Stimulated activated naive CD4-positive, alpha-beta T cell (primary cell): ENCODE results near the gene COL5A1.

ENCODE experiments used
- DNase-seq, 6 experiments: peaks; one replicate each; lab custom pipeline; 2025; lab: John Stamatoyannopoulos, UW

The COL5A1 gene

DNA sequence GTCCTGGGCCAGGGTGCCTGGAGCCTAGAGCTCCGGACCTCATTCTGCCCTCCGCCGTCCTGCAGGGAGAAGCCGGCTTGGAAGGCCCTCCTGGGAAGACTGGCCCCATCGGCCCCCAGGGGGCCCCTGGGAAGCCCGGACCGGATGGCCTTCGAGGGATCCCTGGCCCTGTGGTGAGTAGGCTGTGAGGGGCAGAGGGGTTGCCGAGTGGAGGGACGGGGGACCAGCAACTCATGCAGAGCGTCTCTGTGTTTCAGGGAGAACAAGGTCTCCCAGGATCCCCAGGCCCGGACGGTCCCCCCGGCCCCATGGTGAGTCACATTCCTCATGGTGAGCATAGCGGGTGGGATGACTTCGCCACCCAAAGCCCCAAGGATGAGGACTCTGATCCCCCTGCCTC lies 177.0 kb downstream of the COL5A1 start:
- no peak for DNase-seq

DNA sequence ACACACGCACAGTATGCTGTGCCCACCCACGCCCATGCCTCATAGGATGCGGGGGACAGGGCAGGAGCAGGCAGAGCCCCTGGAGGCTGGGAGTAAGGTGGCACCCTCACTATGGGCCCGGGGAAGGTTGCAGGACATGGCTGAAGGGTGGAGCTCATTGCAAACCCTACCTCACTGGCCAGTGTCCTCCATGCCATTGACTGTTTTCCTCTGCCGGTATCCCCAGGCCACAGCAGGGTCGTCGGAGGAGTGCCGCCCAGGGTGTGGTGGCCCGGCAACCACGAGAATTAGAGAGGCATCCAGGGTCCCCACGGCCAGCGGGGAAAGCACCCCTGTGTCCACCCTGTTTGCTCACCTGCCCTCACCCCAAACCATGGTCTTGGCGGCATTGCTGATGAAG lies 179.3 kb downstream of the COL5A1 start:
- DNase-seq, result no peak

DNA sequence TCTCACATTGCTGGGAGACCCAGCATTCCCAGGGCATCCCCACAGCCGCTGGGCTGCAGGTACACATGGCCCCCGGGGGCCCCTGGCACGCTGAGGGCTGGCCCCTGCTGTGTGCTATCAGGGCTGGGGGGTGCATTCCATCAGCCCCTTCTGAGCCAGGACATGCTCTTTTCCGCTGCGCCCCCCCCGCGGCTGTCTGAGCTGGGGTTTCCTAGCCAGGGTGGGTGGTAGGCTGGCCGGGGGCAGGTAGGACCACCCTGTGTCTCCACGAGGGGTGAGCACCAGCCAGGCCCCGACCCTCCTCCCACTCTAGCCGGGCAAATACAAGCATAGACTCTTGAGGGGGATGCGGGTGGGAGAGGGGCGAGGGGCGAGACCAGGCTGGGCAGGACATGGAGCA lies 180.9 kb downstream of the COL5A1 start:
- DNase-seq, result no peak

DNA sequence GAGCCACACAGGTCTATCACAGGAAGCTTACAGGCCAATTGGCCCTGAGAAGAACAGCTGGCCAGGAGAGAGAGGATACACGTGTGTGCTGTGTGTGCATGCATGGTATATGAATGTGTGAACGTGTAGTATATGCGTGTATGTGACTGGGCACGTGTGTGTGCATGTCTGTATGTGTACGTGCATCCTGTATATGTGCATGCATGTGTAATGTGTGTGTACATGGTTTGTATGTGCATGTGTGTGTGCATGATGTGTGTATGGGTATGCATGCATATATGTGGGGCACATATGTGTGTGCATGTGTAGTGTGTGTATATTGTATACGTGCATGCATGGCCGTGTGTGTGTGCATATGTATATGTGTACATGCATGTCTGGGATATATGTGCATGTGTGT lies 182.0 kb downstream of the COL5A1 start:
- no peak for DNase-seq

DNA sequence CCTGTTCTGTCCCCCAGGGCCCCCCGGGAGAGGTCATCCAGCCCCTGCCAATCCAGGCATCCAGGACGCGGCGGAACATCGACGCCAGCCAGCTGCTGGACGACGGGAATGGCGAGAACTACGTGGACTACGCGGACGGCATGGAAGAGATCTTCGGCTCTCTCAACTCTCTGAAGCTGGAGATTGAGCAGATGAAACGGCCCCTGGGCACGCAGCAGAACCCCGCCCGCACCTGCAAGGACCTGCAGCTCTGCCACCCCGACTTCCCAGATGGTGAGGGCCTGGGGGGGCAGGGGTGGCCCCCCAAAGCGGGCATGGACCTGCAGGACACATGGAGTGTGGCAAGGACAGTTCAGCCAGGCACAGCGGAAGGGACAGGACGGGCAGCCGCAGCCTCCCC lies 183.0 kb downstream of the COL5A1 start:
- DNase-seq, result no peak

DNA sequence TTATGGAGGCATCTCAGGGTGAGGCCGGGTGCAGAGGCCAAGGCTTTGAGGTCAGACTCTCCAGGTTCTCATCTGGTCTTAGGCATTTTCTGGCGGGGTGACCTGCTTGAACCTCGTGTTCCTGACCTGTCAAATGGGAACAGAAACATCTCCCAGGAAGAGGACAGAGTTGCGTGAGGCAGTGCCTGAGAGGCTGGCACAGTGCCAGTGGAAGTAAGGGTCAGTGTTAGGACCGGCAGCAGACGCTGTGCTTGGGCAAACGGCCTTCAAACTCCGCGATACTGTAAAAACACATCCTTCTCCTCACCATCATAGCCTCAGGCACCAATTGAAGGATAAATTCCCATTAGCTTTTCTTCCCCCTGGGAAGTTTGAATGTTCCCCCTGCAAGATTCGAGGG lies 183.4 kb downstream of the COL5A1 start:
- DNase-seq, result no peak

DNA sequence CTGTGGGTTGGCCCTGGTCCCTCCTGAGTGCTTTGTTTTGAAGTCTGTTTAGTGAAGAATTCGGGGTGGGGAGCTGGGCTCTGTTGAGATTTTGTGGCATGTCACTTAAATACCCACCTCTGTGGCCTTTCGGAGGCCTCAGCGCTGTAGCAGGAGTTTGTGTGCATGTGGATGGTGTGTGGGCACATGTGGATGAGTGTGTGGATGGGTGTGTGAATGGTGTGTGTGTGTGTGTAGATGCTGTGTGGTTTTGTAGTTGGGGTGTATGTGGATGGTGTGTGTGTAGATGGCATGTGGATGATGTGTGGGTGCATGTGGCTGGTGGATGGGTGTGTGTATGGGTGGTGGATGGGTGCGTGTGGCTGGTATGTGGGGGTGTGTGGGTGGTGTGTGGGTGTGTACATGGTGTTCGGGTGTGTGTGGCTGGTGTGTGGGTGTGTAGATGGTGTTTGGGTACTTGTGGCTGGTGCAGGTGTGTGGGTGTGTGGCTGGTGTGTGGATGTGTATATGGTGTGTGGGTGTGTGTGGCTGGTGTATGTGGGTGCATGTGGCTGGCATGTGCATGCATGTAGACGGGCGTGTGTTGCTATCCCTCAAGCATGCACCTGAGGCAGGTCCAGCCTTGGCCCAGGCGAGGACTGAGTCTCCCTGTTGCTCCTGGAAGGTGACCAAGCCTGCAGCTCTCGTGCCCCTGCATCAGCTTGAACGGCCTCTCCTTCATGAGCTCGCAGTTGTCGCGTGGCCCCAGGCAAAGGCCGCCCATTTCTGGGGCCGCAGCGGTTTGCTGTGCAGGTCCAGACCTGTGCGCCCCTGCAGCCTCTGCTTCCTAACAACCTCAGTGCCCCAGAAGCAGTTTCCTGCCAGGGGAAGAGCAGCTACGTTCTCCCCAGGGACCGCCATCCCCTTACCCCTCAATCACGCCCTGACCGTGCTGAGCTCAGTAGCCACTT lies 185.0 kb downstream of the COL5A1 start:
- no peak for DNase-seq

DNA sequence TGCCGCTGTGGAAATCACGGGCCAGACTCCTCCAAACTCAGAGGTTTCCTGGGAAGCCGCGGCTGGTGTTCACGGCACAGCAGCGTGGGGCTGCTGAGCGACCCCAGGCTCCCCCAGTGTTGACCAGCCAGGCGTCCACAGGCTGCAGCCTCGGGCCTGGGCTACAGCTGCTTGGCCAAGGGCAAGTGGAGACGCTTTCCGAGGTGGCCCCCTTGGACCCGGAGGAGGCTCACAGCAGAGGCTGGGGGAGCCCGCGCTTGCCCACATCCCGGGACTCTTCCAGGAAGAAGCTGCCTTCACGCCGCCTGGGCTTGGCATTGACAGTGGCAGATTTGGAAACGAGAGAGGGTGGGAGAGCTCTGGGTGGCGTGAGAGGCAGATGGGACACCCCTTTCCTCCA lies 186.0 kb downstream of the COL5A1 start:
- DNase-seq, result no peak

DNA sequence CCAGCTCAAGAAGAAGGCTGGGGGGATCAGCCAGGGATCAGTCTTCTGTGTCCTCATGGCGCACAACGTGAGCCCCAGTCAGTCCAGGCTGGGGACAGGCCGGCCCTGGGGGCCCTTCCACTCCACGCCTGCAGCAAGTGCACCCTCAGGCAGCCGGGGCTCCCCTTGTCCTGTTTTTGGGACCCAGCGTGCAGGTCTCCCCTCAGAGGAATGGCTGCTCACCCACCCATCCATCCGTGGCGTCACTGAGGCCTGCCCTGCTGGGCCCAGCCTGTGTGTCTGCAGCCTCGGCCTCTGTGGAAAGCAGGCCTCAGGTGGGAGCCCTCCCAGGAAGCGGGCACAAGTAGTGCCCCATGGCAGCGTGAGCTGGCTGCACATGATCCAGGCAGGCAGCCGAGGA lies 186.4 kb downstream of the COL5A1 start:
- no peak for DNase-seq

DNA sequence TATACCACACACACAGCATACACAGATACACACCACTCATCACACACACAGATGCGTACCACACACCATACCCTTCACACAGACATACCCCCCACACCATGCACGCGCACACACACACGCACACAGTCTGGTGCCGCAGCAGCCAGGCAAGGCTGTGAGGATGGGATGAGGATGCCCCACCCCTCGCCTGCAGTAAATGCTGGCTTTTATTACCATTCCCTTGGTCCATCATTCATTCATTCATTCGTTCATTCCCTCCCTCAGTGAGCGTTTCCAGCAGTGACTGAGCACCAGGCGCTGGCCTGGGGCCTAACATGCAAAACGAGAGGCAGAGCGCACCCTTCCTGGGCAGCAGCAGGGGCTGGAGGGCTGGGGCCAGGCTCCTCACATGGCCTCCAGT lies 187.3 kb downstream of the COL5A1 start:
- no peak for DNase-seq

DNA sequence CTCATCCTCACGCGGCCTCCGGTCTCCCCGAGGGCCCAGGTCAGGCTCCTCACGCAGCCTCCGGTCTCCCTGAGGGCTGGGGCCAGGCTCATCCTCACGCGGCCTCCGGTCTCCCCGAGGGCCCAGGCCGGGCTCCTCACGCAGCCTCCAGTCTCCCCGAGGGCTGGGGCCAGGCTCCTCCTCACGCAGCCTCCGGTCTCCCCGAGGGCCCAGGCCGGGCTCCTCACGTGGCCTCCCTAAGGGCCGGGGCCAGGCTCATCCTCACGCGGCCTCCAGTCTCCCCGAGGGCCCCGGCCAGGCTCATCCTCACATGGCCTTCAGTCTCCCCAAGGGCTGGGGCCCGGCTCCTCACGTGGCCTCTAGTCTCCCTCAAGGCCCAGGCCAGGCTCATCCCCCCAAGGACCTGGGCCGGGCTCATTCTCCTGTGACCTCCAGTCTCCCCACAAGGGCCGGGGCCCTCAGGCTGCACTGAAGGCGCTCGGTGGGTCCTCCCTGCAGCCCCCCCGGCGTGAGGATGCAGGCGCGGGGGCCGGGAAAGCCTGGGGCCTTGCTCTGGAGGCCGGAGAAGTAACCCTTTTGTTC lies 187.8 kb downstream of the COL5A1 start:
- no peak for DNase-seq

DNA sequence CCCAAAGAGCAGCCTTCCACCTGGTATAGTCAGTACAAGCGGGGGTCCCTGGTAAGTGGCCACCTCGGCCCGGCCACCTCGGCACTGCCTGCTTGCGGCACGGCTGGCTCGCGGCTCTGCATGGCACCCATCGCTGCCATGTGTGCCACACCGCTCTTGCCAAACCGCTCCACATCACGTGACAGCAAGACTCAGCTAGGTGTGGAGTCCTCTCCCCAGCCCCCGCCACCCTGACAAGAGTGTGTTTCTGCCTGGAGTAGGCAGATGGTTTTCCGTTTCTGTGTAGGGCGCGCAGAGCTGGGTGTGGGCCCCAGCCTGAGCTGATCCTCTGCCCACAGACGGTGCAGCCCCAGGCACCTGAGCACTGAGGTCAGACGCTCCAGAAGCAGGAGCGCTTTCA lies 188.5 kb downstream of the COL5A1 start:
- DNase-seq, result no peak

DNA sequence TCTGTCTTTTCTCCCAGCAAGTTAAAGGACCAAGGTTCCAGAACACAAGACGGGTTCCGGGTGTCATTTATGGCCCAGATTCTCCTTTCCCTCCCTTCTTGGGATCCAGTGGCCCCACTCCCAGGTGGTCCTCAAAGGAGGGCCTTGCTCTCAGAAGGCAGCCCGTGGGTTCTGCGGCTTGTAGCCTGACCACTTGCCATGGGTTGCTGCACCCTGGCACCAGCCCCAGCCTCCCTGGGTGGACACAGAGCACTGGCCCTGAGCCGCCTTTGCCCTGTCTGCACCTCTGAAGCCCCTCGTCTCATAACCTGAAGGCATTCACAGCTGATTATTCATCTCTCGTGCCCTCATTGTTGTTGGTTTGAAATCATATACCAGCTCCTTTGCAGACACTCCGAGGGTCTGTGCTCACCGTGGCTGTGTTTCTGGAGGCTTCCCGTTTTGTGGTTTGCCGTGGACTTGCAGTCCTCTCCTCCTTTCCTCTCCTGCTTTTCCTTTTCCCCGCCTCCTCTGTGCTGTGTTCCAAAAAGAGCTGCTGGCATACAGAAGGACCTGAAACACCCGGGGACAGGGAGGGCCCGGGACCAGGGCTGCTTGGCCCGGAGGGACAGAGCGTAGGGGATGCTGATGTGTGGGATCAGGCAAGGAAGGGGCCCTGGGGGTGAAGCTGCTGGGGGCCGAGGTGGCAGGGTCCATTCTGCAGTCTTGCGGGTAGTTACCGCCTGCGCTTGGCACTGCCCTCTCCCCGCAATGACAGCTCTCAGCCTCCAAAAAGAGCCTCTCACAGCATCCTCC lies 189.5 kb downstream of the COL5A1 start:
- DNase-seq, result no peak

DNA sequence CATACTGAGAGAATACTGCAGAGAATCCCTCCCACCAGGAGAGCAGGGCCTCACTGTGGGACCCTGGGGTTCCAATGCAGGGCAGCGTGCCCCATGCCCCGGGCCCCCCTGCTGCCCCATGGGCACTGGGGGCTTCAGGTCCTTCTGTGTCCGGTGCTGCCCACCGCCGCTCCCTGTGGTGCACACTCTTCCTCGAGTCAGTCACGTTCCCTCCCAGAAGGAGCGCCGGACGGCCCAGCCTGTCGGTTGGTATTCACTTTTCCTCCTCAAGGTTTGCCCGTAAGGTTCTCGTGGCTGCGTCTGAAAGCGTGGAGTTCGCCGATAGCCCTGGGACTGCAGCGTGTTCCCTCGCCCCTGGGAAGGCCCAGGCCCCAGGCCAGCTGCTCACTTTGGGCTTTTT lies 190.9 kb downstream of the COL5A1 start:
- DNase-seq, result no peak

DNA sequence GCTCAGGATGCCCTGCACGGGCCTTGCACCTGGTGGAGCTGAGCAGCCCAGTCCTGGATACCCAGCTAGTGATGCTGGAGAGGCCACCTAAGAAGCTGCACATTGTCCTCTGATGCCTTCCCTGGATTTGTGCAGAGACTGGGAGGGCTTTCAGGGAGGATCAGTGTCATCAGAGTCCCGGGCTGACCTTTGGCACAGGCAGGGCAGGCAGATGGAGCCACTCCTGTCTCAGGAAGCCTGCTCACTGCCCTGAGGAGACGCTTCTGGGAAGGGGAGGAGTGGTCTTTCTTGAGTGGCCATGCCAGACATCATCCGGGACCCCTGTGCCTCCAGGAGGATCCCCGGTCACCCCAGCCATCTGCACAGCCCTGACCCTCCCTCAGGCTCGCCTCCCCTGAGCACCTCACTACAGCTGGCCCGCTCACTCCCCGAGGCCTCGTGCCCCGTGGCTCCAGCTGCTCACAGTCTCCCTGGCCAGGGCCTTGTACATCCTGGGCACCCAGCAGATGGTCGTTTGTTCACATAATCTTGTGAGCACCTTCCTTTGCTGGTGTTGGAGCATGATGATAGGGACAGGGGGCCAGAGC lies 191.8 kb downstream of the COL5A1 start:
- no peak for DNase-seq

DNA sequence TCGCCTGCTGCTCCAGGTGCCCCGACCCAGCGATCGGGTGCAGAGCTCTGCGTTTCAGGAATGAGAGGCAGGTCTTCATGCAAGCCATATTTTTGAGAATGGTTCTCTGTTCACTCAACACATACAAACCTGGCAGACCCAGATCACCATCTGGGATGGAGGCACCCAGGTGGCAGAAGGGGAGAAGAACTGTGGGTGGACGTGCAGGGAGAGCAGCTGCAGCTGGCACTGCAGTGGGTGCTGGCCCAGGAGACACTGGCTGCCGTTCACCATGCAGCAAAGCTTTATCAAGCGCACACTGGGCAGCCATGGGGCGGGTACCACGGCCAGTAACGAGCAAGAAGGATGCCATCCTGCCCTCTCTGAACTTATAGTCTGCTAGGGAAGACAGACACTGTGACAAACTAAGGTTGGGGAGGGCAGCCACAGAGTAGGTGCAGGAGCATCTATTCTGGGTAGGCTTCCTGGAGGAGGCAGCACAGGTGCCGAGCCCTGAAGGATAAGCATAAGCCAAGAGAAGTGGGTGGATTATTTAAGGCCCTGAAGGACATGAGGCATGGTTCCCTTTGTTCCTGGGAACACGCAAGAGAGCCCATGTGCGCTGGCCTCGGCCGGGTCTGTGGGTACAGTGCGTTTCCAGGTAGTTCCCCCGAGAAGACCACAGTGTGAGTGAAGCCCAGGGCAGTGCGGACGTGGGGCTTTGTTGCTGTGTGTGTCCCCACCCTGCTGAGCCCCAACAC lies 192.8 kb downstream of the COL5A1 start:
- no peak for DNase-seq

DNA sequence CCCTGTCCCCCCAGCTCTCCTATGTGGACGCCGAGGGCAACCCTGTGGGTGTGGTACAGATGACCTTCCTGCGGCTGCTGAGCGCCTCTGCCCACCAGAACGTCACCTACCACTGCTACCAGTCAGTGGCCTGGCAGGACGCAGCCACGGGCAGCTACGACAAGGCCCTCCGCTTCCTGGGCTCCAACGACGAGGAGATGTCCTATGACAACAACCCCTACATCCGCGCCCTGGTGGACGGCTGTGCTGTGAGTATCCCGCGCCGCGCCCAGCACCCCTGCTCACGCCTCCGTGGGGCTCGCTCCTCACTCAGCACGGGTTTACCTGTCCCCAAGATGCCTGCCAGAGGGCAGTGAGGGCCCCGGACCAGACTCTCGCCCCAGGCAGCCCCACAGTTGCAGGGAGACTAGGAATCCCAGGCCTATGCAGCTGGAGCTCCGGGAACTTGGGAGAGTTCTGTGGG lies 193.4 kb downstream of the COL5A1 start:
- DNase-seq, result no peak

DNA sequence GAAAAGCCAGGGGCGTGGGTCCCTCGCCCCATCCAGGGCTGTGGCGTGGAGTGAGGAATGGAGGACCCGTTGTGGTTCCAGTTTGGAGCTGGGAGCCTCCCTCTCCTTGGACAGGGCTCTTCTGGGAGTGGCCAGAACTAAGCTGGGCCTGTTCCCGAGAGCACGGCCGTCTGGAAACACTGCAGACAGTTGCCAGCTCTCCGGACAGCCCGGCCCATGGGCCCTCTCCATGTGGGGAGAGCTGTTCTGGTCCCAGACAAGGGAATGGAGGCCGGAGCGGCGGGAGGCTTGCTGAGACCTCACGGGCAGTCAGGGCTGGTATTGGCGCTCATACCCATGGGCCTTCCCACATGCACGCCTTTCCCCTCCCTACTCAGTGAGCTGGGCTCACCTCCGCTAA lies 193.8 kb downstream of the COL5A1 start:
- DNase-seq, result no peak

DNA sequence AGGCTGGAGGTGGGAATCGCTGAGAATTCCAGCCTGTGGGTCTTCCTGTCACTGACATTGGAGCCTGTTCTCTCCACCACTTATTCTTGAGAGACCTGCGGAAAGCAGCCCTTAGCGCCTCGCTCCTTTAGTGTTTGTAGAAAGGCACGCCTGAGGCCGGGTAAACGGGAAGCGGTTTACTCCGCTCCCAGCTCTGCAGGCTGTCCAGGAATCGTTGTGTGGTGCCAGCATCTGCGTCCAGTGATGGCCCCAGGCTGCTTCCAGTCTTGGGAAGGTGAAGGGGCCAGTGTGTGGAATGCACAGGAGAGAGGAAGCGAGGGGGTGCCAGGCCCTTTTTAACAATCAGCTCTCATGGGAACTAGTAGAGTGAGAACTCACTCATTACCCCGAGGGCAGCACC lies 194.4 kb downstream of the COL5A1 start:
- no peak for DNase-seq

DNA sequence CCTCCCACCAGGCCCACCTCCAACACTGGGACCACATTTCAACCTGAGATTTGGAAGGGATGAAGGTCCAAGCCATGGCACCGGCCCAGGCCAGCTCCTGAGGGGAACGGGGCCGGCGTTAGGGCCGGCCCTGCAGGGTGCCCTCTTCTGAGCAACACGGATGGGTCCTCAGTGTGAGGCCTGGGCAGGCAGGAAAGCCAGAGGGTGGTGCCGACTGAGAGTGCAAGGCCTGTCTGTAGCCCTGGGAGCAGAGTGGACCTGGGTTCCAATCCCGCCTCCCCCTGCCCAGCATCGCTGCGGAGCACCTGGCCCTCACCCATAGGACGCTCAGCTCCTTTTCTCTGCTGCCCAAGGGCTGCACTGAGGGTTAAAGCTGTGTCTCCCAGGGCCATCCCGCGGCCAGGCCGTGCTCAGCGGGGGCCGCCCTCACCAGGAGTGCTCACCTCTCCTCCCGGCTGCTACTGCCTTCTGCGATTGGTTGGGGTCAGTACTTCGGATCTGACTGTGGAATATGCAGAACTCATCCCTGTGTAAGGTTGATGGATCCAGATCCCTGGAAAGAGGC lies 194.9 kb downstream of the COL5A1 start:
- DNase-seq, result no peak

DNA sequence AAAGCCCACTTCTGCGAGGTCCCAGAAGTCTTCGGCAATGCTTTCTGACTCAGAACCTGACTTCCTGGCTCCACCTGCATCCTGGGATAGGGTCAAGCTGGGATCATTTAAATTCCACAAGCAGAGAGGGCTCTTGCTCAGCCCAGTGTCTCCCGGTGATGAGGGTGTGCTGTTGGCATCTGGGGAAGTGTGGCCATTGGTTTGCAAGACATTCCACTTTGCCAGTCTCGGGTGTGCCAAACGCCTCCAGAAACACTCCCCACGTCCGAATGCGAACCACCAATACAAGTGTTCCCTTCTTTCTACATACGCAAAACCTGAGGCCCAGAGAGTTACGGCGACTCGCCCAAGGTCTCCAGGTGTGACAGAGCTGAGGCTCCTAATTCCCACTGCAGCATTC lies 195.9 kb downstream of the COL5A1 start:
- DNase-seq, result no peak
